Inflammatory macrophage (primary cell): ENCODE results near the gene MIEF2.
"Not testable (repeated sequence)": the region's sequence is repeated elsewhere in the genome, so short reads cannot be mapped to it uniquely, and the experiment has no call there.

Experiments used
- DNase-seq, 2 donors: peaks; one replicate each; pipeline ENCODE4 v3.0.0-alpha.2; 2020 to 2022

Gene MIEF2

GRCh38 chr17:18298061-18298460 lies 37.6 kb downstream of the MIEF2 start:
- not testable (repeated sequence) for DNase-seq

GRCh38 chr17:18300725-18301480 lies 40.4 kb downstream of the MIEF2 start:
- DNase-seq, result peak; percentile 39 to 65

GRCh38 chr17:18303206-18303605 lies 42.7 kb downstream of the MIEF2 start:
- DNase-seq, result not testable (repeated sequence)

- no peak for DNase-seq
Observed at GRCh38 chr17:18309202-18309601, 48.7 kb downstream of the MIEF2 start.

- peak in 1 of 2 donors; percentile 21 for DNase-seq
Observed at GRCh38 chr17:18314059-18314730, 53.7 kb downstream of the MIEF2 start.

- DNase-seq, result peak; percentile 98 to 99
Observed at GRCh38 chr17:18314731-18315561, 54.5 kb downstream of the MIEF2 start, which contains the start of the genes SMCR8 and TOP3A. Gene SMCR8 (plus strand): TSS chr17:18315293. CDS start chr17:18315790, 497 bp downstream. Gene TOP3A (minus strand): TSS chr17:18314994. CDS start chr17:18314778, 216 bp downstream.

GRCh38 chr17:18315562-18315922 lies 55.1 kb downstream of the MIEF2 start:
- DNase-seq, result peak; percentile 59 to 69

GRCh38 chr17:18315961-18316360 lies 55.5 kb downstream of the MIEF2 start:
- DNase-seq, result no peak
